Retina (tissue), 1 donor: ENCODE measurements around the gene PRDM16.

Experiments used
- DNase-seq: peaks from one replicate; pipeline ENCODE4 v3.0.0-alpha.2; 2016

PRDM16 gene

DNA sequence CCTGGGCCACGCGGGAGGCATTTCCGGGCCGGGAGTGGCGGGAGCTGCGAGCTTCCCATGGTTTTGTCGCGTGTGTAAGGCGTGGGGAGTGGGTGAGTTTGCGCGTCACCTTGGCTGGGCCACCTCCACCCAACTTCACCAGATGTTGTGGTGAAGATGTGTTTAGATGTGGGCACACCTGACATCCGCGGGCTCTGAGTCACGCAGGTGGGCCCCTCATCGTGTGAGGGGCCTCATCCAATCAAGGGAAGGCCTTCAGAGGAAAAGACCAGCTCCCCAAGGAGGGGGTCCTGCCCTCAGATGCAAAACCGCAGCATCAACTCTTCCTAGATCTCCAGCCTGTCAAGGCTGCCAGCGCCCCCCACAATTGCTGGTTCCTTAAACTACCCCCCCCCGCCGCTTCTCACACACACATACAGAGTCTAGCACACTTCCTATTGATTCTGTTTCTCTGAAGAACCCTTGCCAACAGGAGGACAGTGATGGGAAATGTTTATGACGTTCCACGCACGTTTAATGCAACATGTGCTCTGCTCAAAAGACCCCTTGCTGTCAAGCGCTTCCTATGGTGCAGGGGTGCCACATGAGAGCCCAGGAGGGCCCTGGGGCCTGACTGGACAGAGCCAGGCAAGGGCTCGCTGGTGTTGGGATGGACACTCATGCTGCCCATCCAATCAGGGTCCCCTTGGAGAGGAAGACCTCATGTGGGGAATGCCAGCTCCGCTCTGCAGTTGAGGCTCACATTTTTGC, 35.8 kb upstream of the PRDM16 start:
- no peak for DNase-seq

DNA sequence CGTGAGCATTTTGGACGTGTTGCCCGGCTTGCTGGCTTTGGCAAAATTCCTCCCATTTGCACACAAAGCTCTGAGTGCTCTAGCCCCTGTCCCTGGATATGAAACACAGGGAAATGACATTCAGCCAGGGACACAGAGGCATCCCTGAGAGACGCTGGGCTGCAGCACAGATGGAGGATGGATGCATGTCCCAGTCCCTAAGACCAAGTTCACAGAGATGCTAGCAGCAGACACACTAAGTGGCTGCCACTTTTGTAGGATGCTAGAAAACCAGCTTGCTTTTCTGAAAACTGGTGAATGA, 35.3 kb upstream of the PRDM16 start:
- no peak for DNase-seq

DNA sequence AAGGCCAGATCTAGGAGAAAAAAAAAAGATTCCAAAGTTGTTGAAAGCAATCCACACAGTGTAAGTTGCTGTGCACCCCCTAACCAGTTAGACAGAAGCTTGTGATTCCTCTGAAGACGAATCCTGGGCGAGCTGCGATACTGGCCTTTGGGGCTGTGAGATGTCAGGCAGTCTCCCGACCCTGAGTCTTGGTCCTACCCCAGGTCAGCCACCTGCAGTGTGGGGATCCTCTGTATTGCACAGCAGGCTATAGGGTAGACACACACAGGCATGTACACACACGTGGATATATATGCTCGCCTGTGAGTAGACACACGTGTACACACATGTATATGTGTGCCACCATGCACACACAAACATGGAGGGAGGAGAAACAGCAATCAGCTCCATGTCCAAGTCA, 34.8 kb upstream of the PRDM16 start:
- DNase-seq = no peak

DNA sequence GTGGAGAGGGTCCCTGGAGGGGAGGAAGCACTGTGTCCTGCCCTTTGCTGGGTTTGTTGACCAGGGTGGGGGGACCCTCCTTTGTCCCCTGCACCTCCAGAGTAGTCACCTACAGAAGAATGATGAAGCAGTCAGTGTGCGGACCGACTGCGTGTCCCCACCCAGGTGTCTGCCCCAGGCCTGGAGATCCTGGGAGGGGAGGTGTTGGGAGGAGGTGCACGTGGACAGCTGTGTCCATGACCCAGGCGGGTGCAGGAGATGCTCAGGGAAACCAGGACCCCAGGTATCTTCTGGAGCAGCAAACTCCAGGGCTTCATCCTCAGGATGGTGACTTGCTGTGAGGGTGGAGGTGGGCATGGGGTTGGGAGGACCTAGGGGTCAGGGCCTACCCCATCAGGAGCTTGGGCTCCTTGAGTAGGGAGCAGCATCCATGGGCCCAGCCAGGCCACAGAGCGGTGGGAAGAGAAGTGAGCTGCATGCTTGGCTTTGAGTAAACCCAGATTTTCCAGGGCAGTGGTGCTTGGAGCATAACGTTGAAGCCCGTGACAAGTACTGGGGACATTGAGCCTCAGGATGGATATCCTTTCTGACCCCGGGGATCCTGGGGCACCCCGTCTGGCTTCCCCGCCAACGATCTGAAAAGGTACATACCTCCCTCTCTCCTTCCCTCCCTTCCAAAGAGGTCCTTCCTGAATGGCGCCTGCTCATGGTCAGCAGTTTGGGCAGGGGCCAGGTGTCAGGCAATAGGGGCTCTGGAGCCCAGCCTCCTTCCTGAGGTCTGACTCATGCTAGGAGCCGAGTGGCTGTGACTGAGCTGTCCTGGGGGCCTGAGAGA, 34.1 kb upstream of the PRDM16 start:
- no peak for DNase-seq

DNA sequence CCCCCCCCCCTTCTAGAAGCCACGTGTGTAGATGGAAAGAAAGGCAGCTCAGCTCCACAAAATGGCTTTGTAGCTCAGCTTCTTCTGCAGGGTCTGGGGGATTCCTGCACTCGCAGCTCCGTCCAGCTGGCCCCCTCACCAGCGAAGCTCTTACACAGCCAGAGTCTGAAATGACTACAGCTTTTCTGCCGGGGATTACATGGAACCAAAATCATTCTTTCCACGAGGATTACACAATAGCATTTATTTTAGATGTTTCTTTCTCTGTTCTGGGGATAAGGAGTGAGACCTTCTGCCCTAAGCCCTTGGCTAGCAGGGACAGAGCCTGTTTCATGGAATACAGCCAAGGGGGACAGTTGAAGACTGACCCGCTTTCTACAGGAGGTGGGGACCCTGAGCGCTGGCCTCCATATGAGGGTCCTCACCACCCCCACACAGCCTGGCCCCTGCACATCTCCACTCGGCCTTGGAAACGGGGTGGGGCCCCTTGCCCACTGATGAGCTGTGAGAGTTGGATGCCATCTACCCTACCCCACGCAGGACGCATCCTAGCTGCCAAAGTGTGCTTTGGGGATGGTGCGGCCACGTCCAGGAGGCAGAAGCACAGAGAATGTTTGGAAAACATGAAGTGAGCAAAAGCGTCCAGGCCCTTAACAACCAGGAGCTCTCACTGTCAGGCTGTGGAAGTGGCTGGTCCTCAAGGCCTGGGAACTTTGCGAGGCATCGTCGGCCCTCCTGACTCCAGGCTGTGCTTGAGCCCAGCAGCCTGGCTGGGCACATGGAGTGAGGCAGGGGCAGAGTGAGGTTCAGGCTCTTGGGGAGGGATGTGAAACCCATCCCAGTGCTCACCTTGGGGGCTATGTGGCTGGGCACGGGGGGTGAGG, 33.2 kb upstream of the PRDM16 start:
- no peak for DNase-seq

DNA sequence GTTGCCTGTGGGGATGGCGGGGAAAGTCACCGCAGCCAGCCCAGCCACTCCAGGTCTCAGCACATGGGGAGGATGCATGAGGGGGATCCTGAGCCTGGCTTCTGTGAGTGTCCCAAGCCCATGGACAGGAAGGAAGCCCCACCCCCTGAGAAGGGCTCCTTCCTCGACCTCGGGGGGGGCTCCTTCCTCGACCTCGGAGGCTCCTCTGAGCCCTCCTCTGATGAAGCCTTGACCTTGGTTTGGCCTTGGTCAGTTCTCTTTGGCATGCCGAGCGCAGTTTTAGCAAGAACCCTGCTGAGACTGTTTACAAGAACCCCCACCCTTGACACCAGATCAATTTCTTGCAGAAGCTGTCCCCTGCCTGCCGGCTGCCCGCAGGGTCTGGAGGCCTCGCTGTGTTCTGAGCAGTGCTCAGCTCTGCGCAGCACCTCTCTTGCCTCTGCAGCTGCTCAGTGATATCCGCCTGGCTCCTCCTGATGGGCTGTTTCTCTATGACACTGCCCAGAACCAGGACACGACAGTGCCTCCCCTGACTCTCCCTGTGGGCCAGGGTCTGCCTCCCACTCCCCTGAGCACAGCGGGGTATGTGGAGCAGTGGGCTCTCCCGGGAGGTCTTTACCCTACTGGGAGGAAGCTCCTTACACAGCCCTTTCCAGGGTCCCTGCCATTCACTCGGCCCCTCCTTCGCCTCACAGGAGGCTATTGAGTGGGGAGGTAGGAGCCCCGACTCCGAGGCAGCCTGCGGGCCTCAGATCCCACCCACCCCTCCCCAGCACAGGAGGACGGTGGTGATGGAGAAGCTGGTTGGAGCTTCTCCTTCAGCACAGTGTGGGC, 32.3 kb upstream of the PRDM16 start:
- peak; percentile 66 for DNase-seq

DNA sequence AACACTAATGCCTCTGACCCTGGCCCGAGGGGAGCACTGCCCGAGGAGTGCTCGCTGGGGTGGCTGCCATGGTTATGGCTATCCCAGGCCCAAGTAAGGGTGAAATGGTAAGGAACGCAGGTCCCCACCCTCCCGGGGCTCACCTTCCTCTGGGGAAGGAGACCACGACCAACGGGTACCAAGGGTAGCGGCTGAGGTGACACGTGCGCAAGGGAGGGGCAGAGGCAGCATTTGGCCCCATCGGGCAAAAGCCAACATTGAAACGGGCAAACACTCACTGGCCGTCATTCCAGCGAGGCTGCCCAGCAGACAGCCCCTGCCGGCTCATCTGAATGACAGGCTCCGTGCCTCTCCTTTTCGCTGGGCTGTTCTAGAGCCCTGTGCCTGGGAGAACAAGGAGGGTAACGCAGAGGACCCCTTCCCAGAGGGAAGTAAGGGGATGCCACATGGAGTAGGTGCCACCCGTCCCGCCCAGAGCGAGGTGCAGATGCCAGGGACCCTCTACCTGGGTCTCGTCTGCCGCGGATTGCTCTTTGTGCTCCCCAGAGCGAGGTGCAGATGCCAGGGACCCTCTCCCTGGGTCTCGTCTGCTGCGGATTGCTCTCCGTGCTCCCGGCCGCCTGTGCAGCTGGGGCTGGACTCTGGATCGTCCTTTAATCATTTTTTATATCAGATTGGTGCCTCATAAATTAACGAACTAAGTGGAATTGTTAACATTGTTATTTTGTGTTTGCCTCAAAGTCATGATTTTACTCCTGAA, 31.5 kb upstream of the PRDM16 start:
- DNase-seq = no peak

DNA sequence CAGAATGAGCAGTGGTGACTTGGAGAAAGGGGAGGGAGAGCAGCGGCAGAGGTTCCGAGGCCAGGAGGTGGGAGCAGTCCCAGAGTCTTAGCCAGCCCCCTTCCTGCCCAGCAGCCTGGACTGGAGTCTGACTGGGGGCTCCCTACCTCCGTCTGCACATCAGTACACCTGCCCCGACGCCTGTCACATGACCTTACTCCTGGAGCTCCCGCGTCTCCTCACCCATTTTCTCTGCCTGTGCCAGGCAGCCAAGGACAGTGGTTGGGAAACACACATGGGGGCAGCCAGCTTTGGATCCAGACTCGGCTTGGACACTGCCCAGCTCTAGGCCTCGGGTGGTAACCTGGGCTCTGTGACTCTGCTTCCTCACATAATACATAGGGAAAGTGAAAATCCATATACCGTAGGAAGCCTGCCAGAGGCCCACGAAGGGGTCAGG, 30.9 kb upstream of the PRDM16 start:
- DNase-seq = no peak

DNA sequence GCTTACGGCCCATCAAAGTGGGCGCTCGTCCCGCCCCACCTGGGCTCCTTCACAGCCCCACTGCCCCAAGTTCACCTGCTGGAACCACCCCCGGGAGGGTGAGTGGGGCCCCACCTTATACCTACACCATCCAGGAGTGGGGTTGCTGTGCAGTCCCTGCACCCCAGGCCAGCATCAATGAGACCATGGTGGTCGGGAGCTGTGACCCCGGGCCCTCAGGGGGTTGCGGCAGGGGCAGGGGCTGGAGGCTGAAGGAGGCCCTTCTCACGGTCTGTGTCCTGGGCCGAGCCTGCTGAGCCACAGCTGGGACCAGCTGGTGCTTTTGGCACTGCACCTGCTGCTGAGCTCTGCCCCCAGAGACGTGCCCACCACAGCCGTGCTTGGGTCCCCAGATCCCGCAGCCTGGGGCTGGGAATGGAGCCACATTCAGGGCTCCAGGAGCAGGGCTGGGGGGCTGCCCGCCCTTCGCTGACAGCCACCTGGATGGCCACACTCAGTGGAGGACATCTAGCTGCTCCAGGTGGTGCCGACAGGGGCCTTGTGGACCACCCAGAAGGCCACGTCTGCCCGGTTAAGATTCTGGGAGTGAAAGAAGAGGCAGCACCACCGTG, 30.3 kb upstream of the PRDM16 start:
- DNase-seq = no peak

DNA sequence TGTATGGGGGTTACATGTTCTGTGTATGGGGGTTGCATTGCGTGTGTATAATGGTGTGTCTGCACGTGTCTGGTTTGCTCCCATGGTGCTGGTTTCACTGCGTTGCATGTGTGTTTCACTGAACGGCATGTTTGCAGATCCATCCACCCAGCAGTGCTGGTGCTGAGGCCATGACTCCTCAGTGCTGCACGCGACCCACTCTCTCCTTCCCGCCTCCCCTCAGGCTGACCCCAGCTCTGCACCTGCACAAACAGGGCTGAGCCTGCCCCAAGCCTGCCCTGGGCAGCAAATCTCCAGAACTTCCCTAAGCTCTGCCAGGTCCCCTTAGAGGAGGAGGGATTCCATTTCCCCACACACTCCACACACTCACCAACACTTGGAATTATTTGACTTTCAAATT, 29.0 kb upstream of the PRDM16 start:
- DNase-seq = no peak

DNA sequence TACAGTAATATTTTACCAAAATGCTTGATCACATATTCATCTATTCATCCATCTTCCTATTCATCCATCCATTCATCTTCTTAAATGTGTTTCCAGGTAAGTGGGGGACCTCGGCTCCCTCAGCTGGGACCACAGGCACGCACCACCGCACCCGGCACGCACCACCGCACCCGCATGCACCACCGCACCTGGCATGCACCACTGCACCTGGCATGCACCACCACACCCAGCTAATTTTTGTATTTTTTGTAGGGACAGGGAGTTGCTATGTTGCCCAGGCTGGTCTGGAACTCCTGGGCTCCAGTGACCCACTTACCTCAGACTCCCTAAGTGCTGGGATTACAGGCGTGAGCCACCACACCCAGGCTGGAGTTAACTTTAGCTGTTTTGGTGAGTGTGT, 26.5 kb upstream of the PRDM16 start:
- DNase-seq = no peak

DNA sequence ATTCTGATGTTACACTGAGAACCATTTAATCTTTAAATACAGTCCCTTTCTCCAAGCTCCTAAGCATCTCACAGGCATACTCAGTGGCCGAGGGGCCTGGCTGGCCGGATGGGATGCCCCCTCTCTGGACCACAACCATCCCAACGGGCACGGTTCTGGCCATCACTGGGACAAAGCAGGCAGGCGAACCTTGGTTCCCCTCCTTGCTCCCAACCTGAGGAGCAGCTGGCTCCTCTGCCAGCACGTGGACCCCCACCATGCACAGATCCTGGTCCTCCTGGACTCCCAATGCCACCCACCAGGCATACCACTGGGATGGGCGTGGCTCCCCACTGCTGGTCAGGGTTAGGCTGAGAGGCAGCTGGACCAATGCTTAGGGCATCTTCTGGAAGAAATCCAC, 19.8 kb upstream of the PRDM16 start:
- no peak for DNase-seq

DNA sequence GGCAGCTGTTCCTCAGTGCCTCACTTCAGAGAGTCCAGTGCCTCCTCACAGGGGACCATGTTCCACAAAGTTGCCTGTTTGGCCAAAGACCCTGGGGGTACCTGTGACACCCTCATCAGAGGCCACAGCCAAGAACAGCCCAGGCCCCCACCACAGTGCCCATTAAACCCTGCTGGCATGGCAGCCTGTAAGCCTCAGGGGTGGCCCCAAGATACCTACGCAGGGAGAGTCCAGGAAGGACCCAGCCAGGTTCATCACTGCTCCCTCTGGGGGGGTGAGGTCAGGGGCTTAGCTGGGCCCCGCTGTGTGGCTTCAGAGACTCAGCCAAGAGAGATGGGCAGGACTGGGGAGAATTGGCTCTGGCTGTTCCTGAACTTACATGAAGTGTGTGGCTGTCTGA, 19.1 kb upstream of the PRDM16 start:
- no peak for DNase-seq

DNA sequence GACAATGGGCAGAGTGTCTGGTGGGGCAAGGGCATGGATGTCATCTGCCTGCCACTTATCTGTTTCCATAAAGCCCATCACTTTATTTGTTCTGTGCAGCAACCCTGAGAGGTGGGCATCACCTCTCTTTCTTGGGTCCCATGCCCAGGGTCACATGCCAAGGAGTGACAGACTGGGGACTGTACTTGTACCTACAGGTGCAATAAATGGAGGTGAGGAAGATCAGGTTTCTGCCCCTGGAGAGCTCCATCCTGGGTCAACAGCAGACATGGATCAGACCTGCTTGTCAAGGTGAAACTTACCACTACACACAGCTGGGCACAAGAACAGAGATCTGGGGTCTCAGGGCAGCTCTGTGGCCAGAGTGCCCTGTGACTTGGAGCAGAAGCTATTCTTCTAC, 18.4 kb upstream of the PRDM16 start:
- DNase-seq = no peak

DNA sequence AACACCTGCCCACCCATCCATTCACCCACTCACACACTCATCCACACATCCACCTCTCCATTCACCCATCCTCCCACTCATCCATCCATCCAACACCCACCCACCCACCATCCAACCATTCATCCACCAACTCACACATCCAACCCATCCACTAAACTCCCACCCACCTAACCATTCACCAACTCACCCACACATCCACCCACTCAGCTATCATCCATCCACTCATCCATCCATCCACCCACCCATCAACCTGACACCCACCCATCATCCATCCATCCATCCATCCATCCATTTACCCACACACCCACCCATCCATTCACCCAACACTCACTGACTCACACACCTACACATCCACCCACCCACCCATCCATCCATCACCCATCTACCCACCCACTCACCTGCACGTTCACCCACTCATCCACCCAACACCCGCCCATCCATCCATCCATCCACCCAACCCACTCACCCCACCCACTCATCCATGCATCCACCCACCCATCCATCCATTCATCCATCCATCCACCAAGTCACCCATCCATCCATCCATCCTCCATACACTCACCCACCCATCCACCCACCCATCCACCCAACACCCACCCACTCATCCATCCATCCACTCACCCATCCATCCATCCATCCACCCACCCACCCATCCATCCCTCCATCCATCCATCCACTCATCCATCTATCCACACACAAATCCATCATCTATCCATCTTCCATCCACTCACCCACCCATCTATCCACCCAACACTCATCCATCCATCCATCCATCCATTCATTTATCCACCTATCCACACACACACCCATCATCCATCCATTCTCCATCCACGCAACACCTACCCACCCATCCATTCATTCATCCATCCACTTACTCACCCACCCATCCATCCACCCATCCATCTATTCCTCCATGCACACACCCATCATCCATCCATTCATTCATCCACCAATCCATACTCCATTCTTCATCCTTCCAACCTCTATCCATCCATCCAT, 17.4 kb upstream of the PRDM16 start:
- DNase-seq = no peak

DNA sequence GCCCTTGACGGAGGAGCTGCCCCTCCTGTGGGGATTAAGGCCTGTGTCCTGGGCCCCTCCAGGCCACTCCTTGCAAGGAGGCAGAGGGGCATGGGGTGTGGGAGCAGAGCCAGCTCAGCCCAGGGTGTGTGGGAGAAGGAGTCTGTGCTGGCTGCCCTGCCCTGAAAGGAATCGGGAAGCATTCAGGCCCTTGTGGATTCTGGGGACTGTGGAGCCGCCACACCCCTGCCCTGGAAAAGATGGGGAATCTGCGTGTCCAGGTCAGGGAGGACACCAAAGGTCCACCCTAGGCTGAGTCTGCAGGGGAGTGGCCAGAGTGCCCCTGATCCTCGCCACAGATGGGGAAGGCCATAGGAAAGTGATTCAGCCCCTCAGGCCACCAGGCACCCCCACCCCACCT, 16.5 kb upstream of the PRDM16 start:
- no peak for DNase-seq

DNA sequence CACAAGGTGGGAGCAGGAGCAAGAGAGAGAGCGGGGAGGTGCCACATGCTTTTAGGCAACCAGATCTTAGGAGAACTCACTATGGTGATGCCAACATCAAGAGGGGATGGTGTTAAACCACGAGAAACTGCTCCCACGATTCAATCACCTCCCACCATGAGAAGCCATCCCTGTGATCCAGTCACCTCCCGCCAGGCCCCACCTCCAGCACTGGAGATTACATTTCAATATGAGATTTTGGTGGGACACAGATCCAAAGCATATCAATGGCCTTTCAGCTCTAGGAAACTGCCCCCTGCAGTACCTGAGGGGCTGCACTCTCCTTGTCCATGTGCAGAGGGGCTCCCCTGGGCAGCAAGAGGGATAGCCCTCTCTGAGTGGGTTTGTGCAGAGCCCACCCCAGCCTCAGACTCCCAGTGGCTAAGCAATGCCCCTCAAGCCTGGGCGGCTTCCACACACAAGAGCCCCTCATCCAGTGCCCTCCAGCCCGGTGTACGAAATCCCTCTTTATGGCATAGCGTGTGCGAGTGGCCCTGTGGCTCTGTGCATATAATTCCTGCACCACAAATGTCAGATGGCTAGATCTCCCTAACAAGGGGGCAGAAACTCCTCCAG, 15.5 kb upstream of the PRDM16 start:
- no peak for DNase-seq

DNA sequence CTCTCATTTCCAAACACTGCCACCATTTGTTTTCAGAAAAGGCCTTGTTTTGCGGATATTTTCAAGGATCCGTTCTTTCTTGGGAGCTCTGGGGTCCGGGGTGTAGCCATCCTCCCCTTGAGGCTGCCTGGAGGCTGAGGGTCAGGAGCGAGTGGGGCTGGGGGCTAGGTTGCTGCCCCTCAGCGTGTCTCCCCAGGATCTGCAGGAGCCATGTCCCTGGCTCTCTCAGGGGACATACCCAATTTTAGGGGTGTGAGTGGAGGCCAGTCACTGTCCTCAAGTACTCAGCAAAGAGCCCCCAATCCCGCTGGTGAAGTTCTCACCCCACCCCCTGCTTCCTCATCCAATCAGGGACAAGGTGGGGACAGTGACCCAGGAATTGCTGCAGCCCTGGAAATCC, 15.0 kb upstream of the PRDM16 start:
- no peak for DNase-seq

DNA sequence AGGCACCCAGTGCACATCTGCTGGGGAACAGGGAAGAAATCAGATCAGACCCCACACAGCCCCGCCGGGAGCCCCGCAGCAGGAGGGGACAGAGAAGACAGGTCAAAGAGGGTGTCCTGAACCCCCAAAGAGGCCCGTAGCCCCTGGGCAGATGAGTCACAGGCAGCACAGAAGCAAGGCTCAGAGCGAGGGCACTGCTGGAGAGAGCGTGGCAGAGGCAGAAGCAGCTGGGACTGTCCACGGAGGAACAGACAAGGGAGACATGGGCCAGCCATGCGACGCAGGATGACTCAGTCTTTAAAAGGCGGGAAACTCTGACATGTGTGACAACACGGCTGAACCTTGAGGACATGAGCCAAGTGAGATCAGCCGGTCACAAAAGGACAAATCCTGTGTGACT, 14.5 kb upstream of the PRDM16 start:
- DNase-seq = no peak

DNA sequence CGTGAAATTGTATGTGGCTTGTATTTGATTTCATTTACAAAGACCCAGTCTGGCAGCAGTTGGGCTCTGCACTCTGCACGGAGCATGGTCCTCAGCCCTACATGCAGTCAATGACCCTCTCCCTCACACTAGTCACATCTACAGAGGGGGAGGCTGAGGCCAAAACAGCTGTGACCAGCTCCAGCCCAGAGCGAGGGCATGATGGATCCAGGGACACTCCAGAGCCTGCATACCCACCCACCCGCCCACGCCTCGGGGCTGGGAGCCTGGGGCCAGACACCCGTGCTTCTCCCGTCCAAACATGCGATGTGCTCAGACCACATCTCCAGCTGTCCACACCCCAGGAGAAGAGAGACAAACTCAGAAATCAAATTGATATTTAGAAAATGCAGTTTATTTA, 14.0 kb upstream of the PRDM16 start:
- no peak for DNase-seq
